ENCODE measurements around the gene BCAR3.
A peak's percentile ranks its signal among the peaks of the same experiment; 100 is the strongest.
"Not testable (repeated sequence)": the region's sequence is repeated elsewhere in the genome, so short reads cannot be mapped to it uniquely, and the experiment has no call there.

The BCAR3 gene

GRCh38 chr1:93577536-93578432, 103.9 kb downstream of the BCAR3 start:
- no peak for DNase-seq (ENCODE audit: low spot score)

GRCh38 chr1:93576746-93577145, 104.9 kb downstream of the BCAR3 start:
- no peak for DNase-seq (ENCODE audit: low spot score)

GRCh38 chr1:93576346-93576745, 105.3 kb downstream of the BCAR3 start:
- DNase-seq (ENCODE audit: low spot score) = no peak

- no peak for DNase-seq (ENCODE audit: low spot score)
Observed at GRCh38 chr1:93575621-93576284, 105.9 kb downstream of the BCAR3 start.

- DNase-seq (ENCODE audit: low spot score) = no peak
Observed at GRCh38 chr1:93574991-93575390, 106.6 kb downstream of the BCAR3 start.

- no peak for DNase-seq (ENCODE audit: low spot score)
Observed at GRCh38 chr1:93574511-93574910, 107.1 kb downstream of the BCAR3 start.

GRCh38 chr1:93573940-93574469, 107.6 kb downstream of the BCAR3 start:
- no peak for DNase-seq (ENCODE audit: low spot score)

GRCh38 chr1:93571623-93572310, 109.9 kb downstream of the BCAR3 start:
- no peak for DNase-seq (ENCODE audit: low spot score)

GRCh38 chr1:93569489-93569888, 112.1 kb downstream of the BCAR3 start:
- DNase-seq (ENCODE audit: low spot score) = no peak

GRCh38 chr1:93567255-93567918, 114.2 kb downstream of the BCAR3 start:
- peak; percentile 57 for DNase-seq (ENCODE audit: low spot score)

GRCh38 chr1:93566227-93566626, 115.4 kb downstream of the BCAR3 start:
- no peak for DNase-seq (ENCODE audit: low spot score)

GRCh38 chr1:93565496-93566206, 116.0 kb downstream of the BCAR3 start:
- no peak for DNase-seq (ENCODE audit: low spot score)

- no peak for DNase-seq (ENCODE audit: low spot score)
Observed at GRCh38 chr1:93559695-93560094, 121.9 kb downstream of the BCAR3 start.

GRCh38 chr1:93559045-93559444, 122.6 kb downstream of the BCAR3 start:
- no peak for DNase-seq (ENCODE audit: low spot score)

GRCh38 chr1:93556291-93556690, 125.3 kb downstream of the BCAR3 start:
- no peak for DNase-seq (ENCODE audit: low spot score)

GRCh38 chr1:93554883-93555872, 126.5 kb downstream of the BCAR3 start:
- no peak for DNase-seq (ENCODE audit: low spot score)

- DNase-seq (ENCODE audit: low spot score) = not testable (repeated sequence)
Observed at GRCh38 chr1:93553886-93554490, 127.6 kb downstream of the BCAR3 start.

GRCh38 chr1:93552741-93553455, 128.7 kb downstream of the BCAR3 start:
- peak; percentile 86 for DNase-seq (ENCODE audit: low spot score)

- DNase-seq (ENCODE audit: low spot score) = no peak
Observed at GRCh38 chr1:93549811-93550210, 131.8 kb downstream of the BCAR3 start.

Measured in putamen (tissue), 1 donor.